Tongue (tissue), 2 donors: ENCODE measurements around the gene ZSCAN10. TPM values are rescaled to one million over a fixed set of nuclear protein-coding genes. Genes with fewer than 3 reads are reported as not detected.
"Not testable (repeated sequence)": the region's sequence is repeated elsewhere in the genome, so short reads cannot be mapped to it uniquely, and the experiment has no call there.

Experiments used
- DNase-seq: peaks from one replicate; pipeline ENCODE4 v3.0.0-alpha.2; 2015
- total RNA-seq: library from RNA; depleted of rRNA; stranded (reverse); fragments of >200 nt; gene quantifications from one replicate; pipeline ENCODE4 v1.2.3, GENCODE V29; 2014

Gene ZSCAN10
- total RNA-seq, 1 donor from 2014 or later, result not detected

DNA sequence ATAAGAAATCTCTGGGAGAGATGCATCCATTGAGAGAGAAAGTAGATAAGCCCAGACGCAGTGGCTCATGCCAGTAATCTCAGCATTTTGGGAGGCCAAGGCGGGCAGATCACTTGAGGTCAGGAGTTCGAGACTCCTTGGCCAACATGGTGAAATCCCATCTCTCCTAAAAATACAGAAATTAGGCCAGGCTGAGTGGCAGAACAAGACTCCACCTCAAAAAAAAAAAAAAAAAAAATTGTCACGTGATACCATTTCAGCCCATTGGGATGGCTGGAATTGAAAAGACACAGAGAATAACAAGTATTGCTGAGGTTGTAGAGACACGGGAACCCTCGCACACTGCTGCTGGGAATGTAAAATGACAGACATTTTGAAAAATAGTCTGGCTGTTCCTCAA is 36.5 kb downstream of the ZSCAN10 start:
- no peak for DNase-seq

DNA sequence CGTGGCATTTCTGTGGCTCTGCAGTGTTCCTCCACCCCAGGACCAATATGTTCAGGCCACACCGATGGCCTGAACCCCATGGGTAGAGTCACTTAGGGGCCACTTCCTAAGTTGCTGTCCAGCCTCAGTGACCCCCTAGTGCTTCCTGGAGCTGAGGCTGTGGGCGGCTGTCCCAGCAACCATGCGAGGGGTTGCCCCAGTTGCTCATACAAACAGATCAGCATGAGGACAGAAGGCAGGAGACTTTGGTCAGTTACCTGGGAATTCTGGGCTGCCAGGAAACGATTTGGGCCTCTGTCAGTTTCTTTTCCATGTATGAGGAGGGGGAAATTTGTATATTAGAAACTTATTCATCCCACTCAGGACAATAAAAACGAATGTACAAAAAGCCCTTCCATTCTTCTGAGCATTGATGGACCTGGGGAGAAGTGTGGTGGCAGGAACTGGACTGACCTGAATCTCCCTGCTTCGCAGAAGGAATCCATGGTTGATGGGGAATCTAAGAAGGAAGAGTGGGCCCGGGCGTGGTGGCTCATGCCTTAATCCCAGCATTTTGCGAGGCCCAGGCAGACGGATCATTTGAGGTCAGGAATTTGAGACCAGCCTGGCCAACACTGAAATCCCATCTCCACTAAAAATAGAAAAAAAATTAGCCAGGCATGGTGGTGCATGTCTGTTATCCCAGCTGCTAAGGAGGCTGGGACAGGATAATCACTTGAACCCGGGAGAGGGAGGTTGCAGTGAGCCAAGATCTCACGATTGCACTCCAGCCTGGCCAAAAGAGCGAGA is 38.6 kb downstream of the ZSCAN10 start:
- DNase-seq, result peak; percentile 76

- DNase-seq, result no peak
Observed at GRCh38 chr16:3059723-3060242, 39.3 kb downstream of the ZSCAN10 start.

DNA sequence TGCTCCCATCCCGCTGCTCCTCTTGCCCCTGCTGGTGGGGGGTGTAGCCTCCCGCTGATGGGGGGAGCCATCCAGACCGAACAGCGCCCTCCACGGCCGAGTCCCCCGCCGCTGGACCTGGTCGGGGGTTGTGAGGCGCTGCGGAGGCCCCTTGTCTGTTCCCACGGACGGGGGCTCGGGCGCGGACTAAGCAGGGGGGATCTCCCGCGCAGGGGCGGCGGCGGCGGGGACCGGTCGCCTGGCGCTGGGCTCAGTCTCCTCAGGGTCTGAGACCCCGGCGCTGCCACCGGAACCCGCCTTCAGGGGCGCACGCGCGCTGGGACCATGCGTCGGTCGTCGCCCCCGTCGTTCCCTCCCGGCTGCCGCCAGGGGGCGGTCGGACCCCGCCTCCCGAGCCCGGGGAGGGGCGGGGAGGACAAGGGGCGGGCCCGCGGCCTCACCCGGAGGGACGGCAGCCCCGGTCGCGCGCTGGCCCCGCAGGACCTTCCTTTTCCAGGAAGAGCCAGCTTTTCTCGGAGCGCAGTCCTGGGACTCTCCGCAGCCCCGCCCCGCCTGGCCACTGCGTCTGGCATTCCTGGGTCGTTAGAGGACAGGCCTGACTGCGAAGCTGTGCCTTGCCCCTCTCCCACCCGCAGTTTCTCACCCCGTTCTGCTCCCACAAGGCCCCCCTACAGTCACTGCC is 39.9 kb downstream of the ZSCAN10 start:
- DNase-seq, result peak; percentile 93

DNA sequence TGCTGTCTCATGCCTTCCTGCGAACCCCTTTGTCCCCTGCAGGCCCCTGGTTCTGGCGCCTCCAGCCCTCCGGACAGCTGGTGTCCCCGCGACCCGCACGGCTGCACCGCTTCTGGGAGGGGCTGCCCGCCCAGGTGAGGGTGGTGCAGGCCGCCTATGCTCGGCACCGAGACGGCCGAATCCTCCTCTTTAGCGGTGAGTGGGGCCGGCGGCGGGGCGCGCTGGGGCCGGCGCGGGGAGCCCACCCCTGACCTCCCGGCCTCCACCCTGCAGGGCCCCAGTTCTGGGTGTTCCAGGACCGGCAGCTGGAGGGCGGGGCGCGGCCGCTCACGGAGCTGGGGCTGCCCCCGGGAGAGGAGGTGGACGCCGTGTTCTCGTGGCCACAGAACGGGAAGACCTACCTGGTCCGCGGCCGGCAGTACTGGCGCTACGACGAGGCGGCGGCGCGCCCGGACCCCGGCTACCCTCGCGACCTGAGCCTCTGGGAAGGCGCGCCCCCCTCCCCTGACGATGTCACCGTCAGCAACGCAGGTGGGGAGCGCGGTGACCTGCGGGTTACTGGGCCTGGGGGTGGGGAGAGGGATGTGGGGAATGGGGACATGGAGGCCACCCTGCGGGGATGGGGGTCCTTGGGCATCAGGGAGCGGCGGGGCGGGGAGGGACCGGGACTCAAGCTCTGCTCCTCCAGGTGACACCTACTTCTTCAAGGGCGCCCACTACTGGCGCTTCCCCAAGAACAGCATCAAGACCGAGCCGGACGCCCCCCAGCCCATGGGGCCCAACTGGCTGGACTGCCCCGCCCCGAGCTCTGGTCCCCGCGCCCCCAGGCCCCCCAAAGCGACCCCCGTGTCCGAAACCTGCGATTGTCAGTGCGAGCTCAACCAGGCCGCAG is 40.7 kb downstream of the ZSCAN10 start:
- peak; percentile 40 for DNase-seq

DNA sequence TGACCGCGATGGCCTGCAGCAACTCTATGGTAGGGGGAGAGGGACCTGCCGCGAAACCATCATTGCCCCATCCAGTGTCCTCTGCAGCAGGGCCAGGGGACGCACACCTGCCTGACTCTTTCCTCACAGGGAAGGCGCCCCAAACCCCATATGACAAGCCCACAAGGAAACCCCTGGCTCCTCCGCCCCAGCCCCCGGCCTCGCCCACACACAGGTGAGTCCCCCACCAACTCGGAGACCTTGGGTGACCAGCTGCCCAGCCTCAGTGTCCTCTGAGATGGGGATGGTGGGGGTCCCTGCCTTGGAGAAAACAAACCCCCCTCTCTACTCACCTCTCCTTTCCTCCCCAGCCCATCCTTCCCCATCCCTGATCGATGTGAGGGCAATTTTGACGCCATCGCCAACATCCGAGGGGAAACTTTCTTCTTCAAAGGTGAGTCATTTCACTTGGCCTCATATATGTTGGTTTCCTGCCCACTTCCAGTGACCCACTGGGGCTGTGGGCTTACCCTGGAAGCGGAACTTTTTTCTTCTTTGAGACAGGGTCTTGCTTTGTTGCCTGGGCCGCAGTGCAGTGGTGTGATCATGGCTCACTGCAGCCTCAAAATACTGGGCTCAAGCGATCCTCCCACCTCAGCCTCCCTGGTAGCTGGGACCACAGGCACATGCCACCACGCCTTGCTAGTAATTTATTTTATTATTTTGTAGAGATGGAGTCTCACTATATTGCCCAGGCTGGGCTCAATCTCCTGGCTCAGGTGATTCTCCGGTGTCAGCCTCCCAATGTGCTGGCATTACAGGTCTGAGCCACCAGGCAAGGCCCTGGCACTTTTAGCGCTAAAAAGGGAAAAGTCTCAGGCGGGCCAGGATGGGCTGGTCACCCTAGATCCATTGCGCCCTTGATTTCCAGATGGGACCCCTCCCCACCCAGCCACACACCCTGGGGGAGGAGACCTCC is 41.6 kb downstream of the ZSCAN10 start:
- DNase-seq, result no peak

- DNase-seq, result no peak
Observed at GRCh38 chr16:3056336-3057180, 42.5 kb downstream of the ZSCAN10 start.

DNA sequence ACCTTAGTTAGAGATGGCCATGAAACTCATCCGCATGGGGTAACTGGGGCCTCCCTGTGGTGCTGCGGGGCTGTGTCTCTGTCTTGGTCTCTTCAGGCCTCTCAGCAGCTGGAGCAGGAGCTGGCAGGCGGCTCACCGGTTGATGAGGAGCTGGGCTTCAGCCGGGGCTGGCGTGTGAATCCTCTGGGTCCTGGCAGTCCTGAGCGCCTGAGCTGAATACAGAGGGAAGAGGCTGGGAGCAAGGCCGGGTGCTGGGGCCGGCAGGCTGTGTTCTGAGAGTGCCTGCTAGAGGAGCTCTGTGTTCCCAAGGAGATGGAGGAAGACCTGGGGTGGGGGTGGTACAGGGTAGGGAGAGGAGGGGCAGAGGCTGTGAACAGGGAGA is 43.4 kb downstream of the ZSCAN10 start:
- not testable (repeated sequence) for DNase-seq

GRCh38 chr16:3054965-3055733 is 43.9 kb downstream of the ZSCAN10 start:
- DNase-seq, result no peak

- not testable (repeated sequence) for DNase-seq
Observed at GRCh38 chr16:3053330-3053710, 45.8 kb downstream of the ZSCAN10 start.

DNA sequence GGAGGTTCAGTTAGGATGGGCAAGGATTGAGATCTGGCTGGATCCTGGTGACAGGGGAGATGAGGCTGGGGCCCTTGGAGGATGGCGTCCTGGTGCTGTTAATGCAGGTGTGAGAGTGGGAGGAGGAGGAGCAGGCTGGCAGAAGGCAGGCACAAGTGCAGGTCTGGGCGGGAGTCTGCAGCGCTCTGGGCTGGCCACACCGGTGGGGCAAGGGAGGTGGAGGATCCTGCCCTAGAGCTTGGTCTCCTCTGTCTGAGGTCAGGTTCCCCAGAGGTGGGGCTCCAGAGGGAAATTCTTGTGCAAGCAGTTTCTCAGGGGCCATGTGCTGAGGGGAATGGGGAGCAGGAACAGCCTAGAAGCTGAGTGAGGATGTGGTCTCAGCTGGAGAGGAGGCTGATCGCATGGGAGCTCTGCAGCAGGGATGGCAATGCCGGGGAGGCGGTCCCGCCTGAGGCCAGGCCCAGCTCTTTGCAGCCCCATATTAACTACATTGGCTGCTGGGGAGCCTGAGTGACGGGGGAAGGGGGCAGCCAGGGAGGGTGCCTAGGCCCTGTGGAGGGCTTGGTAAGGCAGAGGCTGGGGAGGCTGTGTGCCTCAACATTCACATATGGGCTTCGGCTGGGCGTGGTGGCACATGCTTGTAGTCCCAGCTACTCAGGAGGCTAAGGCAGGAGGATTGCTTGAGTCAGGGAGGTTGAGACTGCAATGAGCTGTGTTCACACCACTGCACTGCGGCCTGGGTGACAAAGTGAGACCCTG is 46.3 kb downstream of the ZSCAN10 start:
- not testable (repeated sequence) for DNase-seq

DNA sequence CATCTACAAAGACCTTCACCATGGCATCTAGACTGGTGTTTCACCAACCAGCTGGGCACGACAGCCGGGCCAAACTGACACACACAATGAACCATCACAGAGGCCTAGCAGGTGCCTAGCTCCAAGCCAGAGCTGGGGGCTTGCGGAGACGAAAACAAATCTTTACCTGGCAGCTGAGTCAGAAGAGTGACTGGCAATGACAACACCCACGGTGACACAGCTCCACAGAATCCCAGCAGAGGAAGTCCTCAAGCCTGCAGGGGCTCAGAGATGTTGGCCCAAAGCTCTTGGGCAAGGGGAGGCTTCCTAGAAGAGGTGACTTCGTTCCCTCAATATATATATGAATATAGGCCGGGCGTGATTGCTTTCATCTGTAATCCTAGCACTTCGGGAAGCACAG is 47.6 kb downstream of the ZSCAN10 start:
- DNase-seq, result no peak

- no peak for DNase-seq
Observed at GRCh38 chr16:3051009-3051408, 48.1 kb downstream of the ZSCAN10 start.

GRCh38 chr16:3050487-3050886 is 48.6 kb downstream of the ZSCAN10 start:
- no peak for DNase-seq

DNA sequence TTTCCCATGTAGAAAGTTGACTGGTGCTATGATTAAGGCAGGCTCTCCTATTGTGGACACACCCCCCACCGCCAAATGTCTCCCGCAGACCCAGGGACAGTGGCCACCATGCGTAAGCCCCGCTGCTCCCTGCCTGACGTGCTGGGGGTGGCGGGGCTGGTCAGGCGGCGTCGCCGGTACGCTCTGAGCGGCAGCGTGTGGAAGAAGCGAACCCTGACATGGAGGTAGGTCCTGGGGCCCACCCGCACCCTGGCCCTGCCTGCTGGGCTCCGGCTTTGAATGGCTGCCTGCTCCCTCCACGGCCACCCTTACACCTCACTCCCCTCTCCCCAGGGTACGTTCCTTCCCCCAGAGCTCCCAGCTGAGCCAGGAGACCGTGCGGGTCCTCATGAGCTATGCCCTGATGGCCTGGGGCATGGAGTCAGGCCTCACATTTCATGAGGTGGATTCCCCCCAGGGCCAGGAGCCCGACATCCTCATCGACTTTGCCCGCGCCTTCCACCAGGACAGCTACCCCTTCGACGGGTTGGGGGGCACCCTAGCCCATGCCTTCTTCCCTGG is 49.1 kb downstream of the ZSCAN10 start:
- no peak for DNase-seq

- no peak for DNase-seq
Observed at GRCh38 chr16:3047387-3047720, 51.7 kb downstream of the ZSCAN10 start.

GRCh38 chr16:3046641-3047386 is 52.3 kb downstream of the ZSCAN10 start:
- no peak for DNase-seq
